ENCODE measurements around the gene C22orf15. TPM values are rescaled to one million over a fixed set of nuclear protein-coding genes. Genes with fewer than 3 reads are reported as not detected.

C22orf15 gene
- total RNA-seq: 1.2 and 1.9 TPM in 2 replicates

DNA sequence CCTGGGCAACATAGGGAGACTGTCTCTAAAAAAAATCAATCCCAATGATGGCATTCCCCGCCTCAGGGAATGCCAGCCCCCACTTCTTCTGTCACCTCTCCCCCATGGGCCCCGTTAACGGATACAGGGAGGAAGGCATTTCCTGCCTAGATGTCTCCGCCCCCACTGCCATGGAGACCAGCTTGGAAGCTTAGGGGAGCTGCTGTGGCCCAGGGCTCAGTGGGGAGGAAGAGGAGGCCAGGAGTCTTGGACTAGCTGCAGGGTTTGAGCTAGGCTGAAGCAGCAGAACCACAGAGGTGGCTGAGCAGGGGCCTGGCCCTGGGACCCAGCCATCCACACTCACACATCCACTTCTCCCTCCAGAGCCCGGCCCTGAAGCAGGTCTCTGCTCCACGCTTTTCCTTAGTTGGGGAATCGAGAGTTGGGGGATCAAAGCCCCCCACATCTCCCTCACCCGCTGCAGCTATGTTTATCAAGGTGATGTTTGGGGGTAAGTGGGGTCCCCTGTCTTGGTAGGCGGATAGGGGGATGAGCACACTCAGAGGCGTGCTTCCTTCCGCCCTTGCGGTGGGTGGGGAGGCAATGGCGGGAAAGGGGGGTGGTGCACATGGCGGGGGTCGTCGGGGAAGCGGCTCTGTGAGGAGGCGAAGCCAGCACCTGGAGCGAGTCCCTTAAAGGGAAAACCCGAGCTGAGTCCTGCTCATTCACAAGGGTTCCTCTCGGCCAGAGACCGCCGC, at the start of gene C22orf15:
Gene C22orf15 (plus strand): TSS at position 149 of the 737 bp plus-strand sequence. CDS start 317 bp downstream, at position 466.

GRCh38 chr22:23750714-23751440, 11.9 kb upstream of the C22orf15 start, which contains the start of gene ZNF70:
ZNF70 (minus strand) TSS chr22:23751112; CDS start chr22:23745140, 5,972 bp downstream.

DNA sequence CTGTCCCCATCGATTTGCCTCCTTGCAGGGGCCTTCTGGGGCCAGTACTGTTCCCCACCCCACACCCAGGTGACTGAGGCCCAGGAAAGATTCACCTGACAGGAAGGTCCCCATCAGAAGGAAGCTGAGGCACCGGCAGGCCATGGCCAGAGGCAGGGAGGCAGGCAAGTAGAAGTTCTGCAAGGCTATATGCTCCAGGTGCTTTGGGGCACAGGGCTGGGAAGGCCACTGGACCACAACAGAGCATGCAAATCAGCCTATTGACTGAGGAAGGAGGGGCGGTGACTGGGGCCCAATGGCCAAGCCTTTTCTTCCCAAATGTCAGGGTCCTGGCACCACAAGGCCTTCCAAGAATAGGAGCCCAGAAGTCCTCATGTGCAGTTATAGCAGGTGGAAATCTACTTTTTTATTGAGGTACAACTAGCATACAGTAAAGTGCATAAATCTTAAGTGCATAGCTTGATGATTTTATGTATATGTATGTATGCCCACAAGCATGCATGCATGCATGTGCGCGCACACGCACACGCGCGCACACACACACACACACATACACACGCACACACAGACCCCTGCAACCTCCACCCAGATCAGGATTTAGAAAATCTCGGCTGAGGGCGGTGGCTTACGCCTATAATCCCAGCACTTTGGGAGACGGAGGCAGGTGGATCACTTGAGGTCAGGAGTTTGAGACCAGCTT, 8.4 kb upstream of the C22orf15 start, which contains the start of gene VPREB3:
Gene VPREB3 (minus strand): TSS at position 206 of the 700 bp plus-strand sequence. CDS start 62 bp downstream, at position 144.

GRCh38 chr22:23767673-23768548, 5.1 kb downstream of the C22orf15 start, which contains the start of gene CHCHD10:
CHCHD10 (minus strand) TSS chr22:23767972; CDS start chr22:23767874, 98 bp downstream.

GRCh38 chr22:23772649-23773473, 10.1 kb downstream of the C22orf15 start, which contains the start of gene MMP11:
MMP11 (plus strand) TSS chr22:23772849; CDS start chr22:23772871, 22 bp downstream.

GRCh38 chr22:23786752-23787599, 24.2 kb downstream of the C22orf15 start, which contains the start of gene SMARCB1:
SMARCB1 (plus strand) TSS chr22:23786966; CDS start chr22:23787170, 204 bp downstream.

Other genes starting within 250 kb of the C22orf15 start
- gene IGLL1, start 182.7 kb upstream of the C22orf15 start, total RNA-seq: not detected in 2 replicates
- gene DRICH1, start 130.7 kb upstream of the C22orf15 start, total RNA-seq: 0.11 and 0.13 TPM in 2 replicates
- not detected in 2 replicates for gene RGL4, start 72.0 kb upstream of the C22orf15 start, total RNA-seq
- 6.3 and 7.1 TPM in 2 replicates for gene ZNF70, start 11.9 kb upstream of the C22orf15 start, total RNA-seq
- gene VPREB3, start 8.6 kb upstream of the C22orf15 start, total RNA-seq: not detected in 2 replicates
- 3.9 and 6.5 TPM in 2 replicates for gene CHCHD10, start 5.0 kb downstream of the C22orf15 start, total RNA-seq
- 3.9 and 4.1 TPM in 2 replicates for gene MMP11, start 9.9 kb downstream of the C22orf15 start, total RNA-seq
- gene SMARCB1, start 24.0 kb downstream of the C22orf15 start, total RNA-seq: 44.3 and 48.2 TPM in 2 replicates
- 0.43 and 0.65 TPM in 2 replicates for gene DERL3, start 76.0 kb downstream of the C22orf15 start, total RNA-seq
- gene SLC2A11, start 94.9 kb downstream of the C22orf15 start, total RNA-seq: 12.3 and 15.3 TPM in 2 replicates
- gene MIF, start 131.4 kb downstream of the C22orf15 start, total RNA-seq: 156 and 195 TPM in 2 replicates
- 1.7 and 19.7 TPM in 2 replicates for gene GSTT2B, start 198.2 kb downstream of the C22orf15 start, total RNA-seq
- gene DDTL, start 203.9 kb downstream of the C22orf15 start, total RNA-seq: 1.0 TPM in 1 of 2 replicates, not detected in the other
- gene DDT, start 211.5 kb downstream of the C22orf15 start, total RNA-seq: 57.7 and 68.2 TPM in 2 replicates
- 0.78 TPM in 1 of 2 replicates, not detected in the other for gene GSTT2, start 217.1 kb downstream of the C22orf15 start, total RNA-seq
- not detected in 2 replicates for gene GSTT4, start 242.5 kb downstream of the C22orf15 start, total RNA-seq
- gene CABIN1, start 248.3 kb downstream of the C22orf15 start, total RNA-seq: 37.8 and 38.2 TPM in 2 replicates

Data from articular chondrocyte of knee joint (primary cell).